Natural killer cell (primary cell): Measurements from ENCODE around the gene CACNA2D4. TPM values are rescaled to one million over a fixed set of nuclear protein-coding genes. Genes with fewer than 3 reads are reported as not detected.

ENCODE experiments used
- ATAC-seq, 3 donors: fragments of 150-1000 bp in 2 of 3; fragments of 200-7000 bp in 1 of 3; cut with Tn5 transposase; 1 replicate in 1 of 3; 2 replicates in 2 of 3; pipeline ENCODE4 v1.10.0; 2021; ENCODE audit warnings: mild to moderate bottlenecking in 2 of 3, moderate library complexity in 2 of 3
- DNase-seq, 2 donors: peaks; one replicate each; pipeline versions ENCODE4 v3.0.0 to v3.0.0-alpha.2; 2013 to 2021; ENCODE audit warnings: mixed read lengths in 1 of 2
- H3K27ac ChIP-seq: one replicate; pipeline ENCODE4 v1.5.1; 2013; ENCODE audit warnings: mild to moderate bottlenecking, low read length
- H3K27me3 ChIP-seq: one replicate; pipeline ENCODE4 v1.6.1; 2013; ENCODE audit warnings: low read length; ENCODE audit not compliant: control insufficient read depth, insufficient read depth
- H3K36me3 ChIP-seq: one replicate; pipeline ENCODE4 v1.6.1; 2013; ENCODE audit warnings: low read length; ENCODE audit not compliant: control insufficient read depth, insufficient read depth
- H3K4me1 ChIP-seq: one replicate; pipeline ENCODE4 v1.6.1; 2013; ENCODE audit warnings: low read length; ENCODE audit not compliant: control insufficient read depth, insufficient read depth
- H3K4me3 ChIP-seq: one replicate; pipeline ENCODE4 v1.5.1; 2013; ENCODE audit warnings: low read length
- H3K9me3 ChIP-seq: one replicate; pipeline ENCODE4 v1.6.1; 2013; ENCODE audit warnings: low read length; ENCODE audit not compliant: control insufficient read depth, insufficient read depth
- H3K27ac Mint-ChIP-seq, 2 donors: one replicate each; pipeline ENCODE4 v1.8.0; 2022; ENCODE audit warnings: mild to moderate bottlenecking in 2 of 2, mixed read lengths in 2 of 2, moderate library complexity in 1 of 2
- H3K27me3 Mint-ChIP-seq, 2 donors: one replicate each; pipeline ENCODE4 v1.8.0; 2022; ENCODE audit warnings: low read depth in 2 of 2, mixed read lengths in 2 of 2
- H3K36me3 Mint-ChIP-seq: one replicate; pipeline ENCODE4 v1.8.0; 2022; ENCODE audit warnings: mixed read lengths
- H3K4me1 Mint-ChIP-seq, 2 donors: one replicate each; pipeline ENCODE4 v1.8.0; 2022; ENCODE audit warnings: mixed read lengths in 2 of 2
- H3K4me3 Mint-ChIP-seq: one replicate; pipeline ENCODE4 v1.8.0; 2022; ENCODE audit warnings: mild to moderate bottlenecking, moderate library complexity, mixed read lengths
- H3K9me3 Mint-ChIP-seq, 2 donors: one replicate each; pipeline ENCODE4 v1.8.0; 2022; ENCODE audit warnings: mixed read lengths in 2 of 2
- WGBS: methylation state at CpG from one replicate; pipeline ENCODE4 v1.1.7; 2013; ENCODE audit warnings: missing lambda C conversion rate; ENCODE audit not compliant: insufficient coverage; 5-methylcytosine and 5-hydroxymethylcytosine counted together
- intact Hi-C: fragments of 100-400 bp; cut with micrococcal nuclease; formaldehyde crosslinking; loops from one replicate; pipeline ENCODE4 v1.14.2; 2022
- total RNA-seq, 4 donors: library from RNA; stranded (reverse); fragments of 120-200 nt in 1 of 4; gene quantifications; one replicate each; pipeline versions ENCODE4 v1.2.3 to v1.2.4, GENCODE V29; 2013 to 2022
- TF ChIP-seq, protein P1 (sequence below): fragments of 200-600 bp; IDR thresholded peaks from one replicate; pipeline ENCODE4 v1.8.0; 2022; ENCODE audit warnings: antibody characterized with exemption

Gene CACNA2D4
- total RNA-seq, 3 donors from 2014 or later (not counting 1 experiment from before 2014, with no cell fraction given): 26.5 to 49.6 (median 34.9) TPM

GRCh38 chr12:1962051-1963020 lies 43.9 kb upstream of the CACNA2D4 start:
- no peaks in the 10 kb centered on the region for H3K4me1 Mint-ChIP-seq
- H3K27ac Mint-ChIP-seq: no peak overlapping the region
- no peaks in the 10 kb centered on the region for H3K4me1 ChIP-seq
- H3K9me3 ChIP-seq: no peaks in the 10 kb centered on the region
- TF ChIP-seq, protein P1, sequence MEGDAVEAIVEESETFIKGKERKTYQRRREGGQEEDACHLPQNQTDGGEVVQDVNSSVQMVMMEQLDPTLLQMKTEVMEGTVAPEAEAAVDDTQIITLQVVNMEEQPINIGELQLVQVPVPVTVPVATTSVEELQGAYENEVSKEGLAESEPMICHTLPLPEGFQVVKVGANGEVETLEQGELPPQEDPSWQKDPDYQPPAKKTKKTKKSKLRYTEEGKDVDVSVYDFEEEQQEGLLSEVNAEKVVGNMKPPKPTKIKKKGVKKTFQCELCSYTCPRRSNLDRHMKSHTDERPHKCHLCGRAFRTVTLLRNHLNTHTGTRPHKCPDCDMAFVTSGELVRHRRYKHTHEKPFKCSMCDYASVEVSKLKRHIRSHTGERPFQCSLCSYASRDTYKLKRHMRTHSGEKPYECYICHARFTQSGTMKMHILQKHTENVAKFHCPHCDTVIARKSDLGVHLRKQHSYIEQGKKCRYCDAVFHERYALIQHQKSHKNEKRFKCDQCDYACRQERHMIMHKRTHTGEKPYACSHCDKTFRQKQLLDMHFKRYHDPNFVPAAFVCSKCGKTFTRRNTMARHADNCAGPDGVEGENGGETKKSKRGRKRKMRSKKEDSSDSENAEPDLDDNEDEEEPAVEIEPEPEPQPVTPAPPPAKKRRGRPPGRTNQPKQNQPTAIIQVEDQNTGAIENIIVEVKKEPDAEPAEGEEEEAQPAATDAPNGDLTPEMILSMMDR: no peak
- intact Hi-C loops: no loop called here
- H3K4me3 Mint-ChIP-seq: no peak overlapping the region
- ATAC-seq: no peak
- peaks cover 12% of the 10 kb centered on the region for H3K36me3 Mint-ChIP-seq
- no peaks in the 10 kb centered on the region for H3K27me3 Mint-ChIP-seq
- peaks cover 35% of the 10 kb centered on the region for H3K36me3 ChIP-seq
- WGBS: 94% methylated on average over 5 of the region's 5 CpGs
- no peak overlapping the region for H3K27ac ChIP-seq
- H3K27me3 ChIP-seq: no peaks in the 10 kb centered on the region
- no peaks in the 10 kb centered on the region for H3K9me3 Mint-ChIP-seq
- H3K4me3 ChIP-seq: no peak overlapping the region
- DNase-seq: no peak

- H3K4me1 ChIP-seq: no peaks in the 10 kb centered on the region
- no peak for DNase-seq
- 100% methylated on average over 3 of the region's 3 CpGs for WGBS
- peaks cover 21% of the 10 kb centered on the region for H3K36me3 ChIP-seq
- H3K27ac Mint-ChIP-seq: no peak overlapping the region
- no peaks in the 10 kb centered on the region for H3K4me1 Mint-ChIP-seq
- H3K27ac ChIP-seq: no peak overlapping the region
- no peaks in the 10 kb centered on the region for H3K9me3 Mint-ChIP-seq
- no peak for ATAC-seq
- H3K9me3 ChIP-seq: no peaks in the 10 kb centered on the region
- intact Hi-C loops: no loop called here
- no peak overlapping the region for H3K4me3 ChIP-seq
- TF ChIP-seq, protein P1: no peak
- H3K4me3 Mint-ChIP-seq: no peak overlapping the region
- no peaks in the 10 kb centered on the region for H3K27me3 Mint-ChIP-seq
- H3K36me3 Mint-ChIP-seq: peaks cover 5% of the 10 kb centered on the region
- H3K27me3 ChIP-seq: no peaks in the 10 kb centered on the region
Observed at GRCh38 chr12:1956716-1957115, 38.3 kb upstream of the CACNA2D4 start.

- Histone ChIP-seq H3K27me3 (no peaks in the 10 kb centered on the region), H3K36me3 (peaks cover 51% of the 10 kb centered on the region), H3K9me3 (no peaks in the 10 kb centered on the region), H3K4me1 (no peaks in the 10 kb centered on the region), H3K4me3 (no peak overlapping the region), H3K27ac (no peak overlapping the region)
- intact Hi-C loops: no loop called here
- Mint-ChIP-seq H3K27ac (no peak overlapping the region), H3K4me3 (no peak overlapping the region), H3K27me3 (no peaks in the 10 kb centered on the region), H3K9me3 (no peaks in the 10 kb centered on the region), H3K36me3 (no peaks in the 10 kb centered on the region), H3K4me1 (no peaks in the 10 kb centered on the region)
- TF ChIP-seq, protein P1: no peak
- ATAC-seq (no peak), DNase-seq (no peak)
- 98% methylated on average over 14 of the region's 15 CpGs for WGBS
Observed at GRCh38 chr12:1949771-1950470, 31.5 kb upstream of the CACNA2D4 start.
